IPS-NIHi7 (cell line): ENCODE measurements around the gene DCAF12L2.
"Not testable (repeated sequence)": the region's sequence is repeated elsewhere in the genome, so short reads cannot be mapped to it uniquely, and the experiment has no call there.

ENCODE experiments used
- DNase-seq: peaks from one replicate; pipeline ENCODE4 v3.0.0; 2012; ENCODE audit warnings: mixed read lengths; ENCODE audit errors: extremely low spot score

The DCAF12L2 gene

DNA sequence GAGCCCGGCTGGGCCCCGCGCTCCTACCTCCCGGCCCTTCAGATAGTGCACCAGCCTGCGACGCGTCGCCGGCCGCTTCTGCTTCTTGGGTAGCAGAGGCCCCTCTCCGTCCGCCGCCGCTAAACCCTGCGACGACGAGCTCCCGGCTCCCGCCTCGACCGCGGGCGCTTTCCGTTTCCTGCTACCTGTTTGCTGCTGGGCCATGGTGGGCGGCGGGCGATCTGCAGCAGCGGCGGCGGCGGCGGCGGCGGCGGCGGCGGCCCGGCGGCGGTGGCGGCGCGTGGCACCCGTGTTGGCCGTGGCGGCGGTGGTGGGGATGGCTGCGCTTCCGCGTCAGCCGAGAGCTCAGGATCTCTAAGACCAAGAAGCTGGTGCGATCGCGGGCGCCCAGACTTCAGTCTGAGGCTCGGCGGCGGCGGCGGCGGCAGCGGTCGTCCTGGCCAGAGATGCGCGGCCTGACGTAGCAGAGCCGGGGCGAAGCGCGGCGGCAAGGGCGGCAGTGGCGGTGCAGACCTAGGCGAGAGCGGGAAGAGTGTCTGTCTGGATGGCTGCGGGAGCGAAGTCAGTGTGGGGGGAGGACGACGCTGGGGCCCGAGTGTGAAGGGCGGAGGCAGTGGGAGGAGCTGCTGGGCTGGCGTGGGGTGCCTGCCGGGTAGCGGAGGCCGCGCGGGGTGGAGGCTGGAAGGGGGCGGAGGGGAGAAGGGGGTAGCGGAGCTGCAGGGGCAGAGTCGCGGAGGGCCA lies at the start of gene DCAF12L2:
Gene DCAF12L2 (minus strand): TSS at position 569 of the 741 bp plus-strand sequence. CDS start 365 bp downstream, at position 204.
- peak; percentile 33 for DNase-seq

DNA sequence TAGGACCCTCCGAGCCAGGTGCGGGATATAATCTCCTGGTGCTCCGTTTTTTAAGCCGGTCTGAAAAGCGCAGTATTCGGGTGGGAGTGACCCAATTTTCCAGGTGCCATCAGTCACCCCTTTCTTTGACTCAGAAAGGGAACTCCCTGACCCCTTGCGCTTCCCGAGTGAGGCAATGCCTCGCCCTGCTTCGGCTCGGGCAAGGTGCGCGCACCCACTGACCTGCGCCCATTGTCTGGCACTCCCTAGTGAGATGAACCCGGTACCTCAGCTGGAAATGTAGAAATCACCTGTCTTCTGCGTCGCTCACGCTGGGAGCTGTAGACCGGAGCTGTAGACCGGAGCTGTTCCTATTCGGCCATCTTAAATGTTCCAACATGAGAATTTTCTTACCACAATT lies 24.8 kb upstream of the DCAF12L2 start:
- DNase-seq, result not testable (repeated sequence)

- DNase-seq, result no peak
Measured at GRCh38 chrX:126177133-126177840, 11.2 kb upstream of the DCAF12L2 start.

DNA sequence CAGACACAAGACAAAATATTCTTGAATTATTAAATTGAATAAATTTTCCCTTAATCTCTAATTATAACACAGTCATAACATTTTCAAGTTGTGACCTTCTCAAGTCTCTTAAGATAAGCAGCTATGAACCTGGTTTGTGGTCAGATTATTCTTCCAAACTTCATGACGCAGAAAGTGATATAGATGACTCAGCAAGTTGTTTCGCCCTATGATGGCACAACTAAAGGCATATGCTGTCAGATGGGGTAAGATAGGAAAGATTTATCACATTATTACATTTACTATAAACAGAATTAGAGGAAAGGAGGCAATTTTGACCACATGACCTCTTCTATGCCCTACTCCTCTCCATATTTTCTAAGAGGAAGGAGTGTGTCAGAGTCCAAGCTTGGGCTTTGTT lies 4.6 kb upstream of the DCAF12L2 start:
- DNase-seq, result no peak

- DNase-seq, result no peak
Measured at GRCh38 chrX:126167560-126167959, 1.5 kb upstream of the DCAF12L2 start.

GRCh38 chrX:126165401-126165720 lies 728 bp downstream of the DCAF12L2 start:
- no peak for DNase-seq

GRCh38 chrX:126164689-126165400 lies 1.2 kb downstream of the DCAF12L2 start:
- no peak for DNase-seq

DNA sequence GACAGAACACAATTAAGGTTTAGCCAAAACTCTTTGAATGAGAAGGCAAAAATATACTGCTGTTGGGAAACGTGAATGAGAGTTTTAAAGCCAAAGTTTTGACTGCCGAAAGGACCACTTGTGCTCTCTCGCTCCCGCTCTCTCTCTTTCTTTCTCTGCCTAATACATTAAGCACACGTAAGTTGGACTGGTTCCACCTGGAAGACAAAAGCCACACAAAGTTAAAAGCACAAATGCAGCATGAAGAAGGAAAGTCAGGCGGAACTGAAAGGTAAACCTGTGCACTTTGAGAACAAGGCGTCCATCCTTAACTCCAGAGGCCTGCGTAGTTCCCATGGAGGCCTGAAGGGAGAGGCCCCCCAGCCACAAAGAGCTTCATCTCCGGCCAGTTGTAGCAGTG lies 1.9 kb downstream of the DCAF12L2 start:
- no peak for DNase-seq

DNA sequence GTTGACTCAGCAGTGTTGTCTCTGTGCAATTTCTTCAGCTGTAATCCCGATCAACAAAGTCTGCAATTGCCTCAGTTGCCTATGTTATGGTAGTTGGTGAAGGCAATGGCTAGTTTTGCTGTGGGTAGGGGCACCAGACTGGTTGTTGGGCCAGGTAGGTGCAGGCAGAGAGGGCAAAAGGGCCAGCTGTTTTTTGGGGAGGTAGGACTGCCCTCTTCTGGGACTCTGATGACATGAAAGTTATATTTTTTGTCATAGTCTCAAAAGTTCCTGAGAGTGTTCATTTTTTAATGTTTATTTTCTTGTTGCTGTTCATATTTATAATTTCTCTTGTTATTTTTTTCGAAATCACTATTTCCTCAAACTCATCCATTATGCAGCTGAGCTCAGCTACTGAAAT lies 25.1 kb downstream of the DCAF12L2 start:
- DNase-seq, result no peak

- DNase-seq, result peak; percentile 35
Measured at GRCh38 chrX:126137899-126138298, 28.2 kb downstream of the DCAF12L2 start.

GRCh38 chrX:126124721-126125120 lies 41.4 kb downstream of the DCAF12L2 start:
- DNase-seq, result no peak
